GM18873 (cell line): ENCODE results near the gene PCDHB10.
"Not testable (repeated sequence)": the region's sequence is repeated elsewhere in the genome, so short reads cannot be mapped to it uniquely, and the experiment has no call there.

ENCODE experiments used
- ATAC-seq: cut with Tn5 transposase; IDR thresholded peaks from one replicate; pipeline ENCODE4 v1.9.1; 2021; ENCODE audit warnings: mild to moderate bottlenecking, moderate library complexity, moderate number of reproducible peaks; ENCODE audit not compliant: unreplicated experiment, low FRiP score

The PCDHB10 gene

DNA sequence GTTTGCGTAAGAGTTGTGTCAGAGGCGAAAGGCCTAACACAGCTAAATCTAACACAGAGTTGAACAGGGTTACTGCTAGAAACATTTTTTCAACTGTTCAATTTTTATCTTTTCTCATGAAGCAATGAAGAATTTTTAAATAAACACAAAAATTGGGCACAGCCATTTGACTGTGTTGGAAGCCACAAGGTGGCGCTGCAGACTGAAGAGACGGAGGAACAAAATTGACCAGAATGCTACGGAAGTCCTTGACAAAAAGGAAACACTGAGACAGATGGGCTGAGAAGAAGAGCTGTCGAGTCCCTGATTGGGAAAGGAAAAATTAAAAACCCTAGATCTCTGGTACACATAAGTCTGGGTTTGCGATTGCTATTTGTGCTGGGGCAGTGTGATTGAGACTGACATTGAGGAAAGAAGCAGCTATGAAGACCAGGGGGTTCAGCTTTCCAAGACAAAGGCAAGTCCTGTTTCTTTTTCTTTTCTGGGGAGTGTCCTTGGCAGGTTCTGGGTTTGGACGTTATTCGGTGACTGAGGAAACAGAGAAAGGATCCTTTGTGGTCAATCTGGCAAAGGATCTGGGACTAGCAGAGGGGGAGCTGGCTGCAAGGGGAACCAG lies 5.1 kb upstream of the PCDHB10 start, which contains the start of gene PCDHB9:
Gene PCDHB9 (plus strand): TSS at position 265 of the 616 bp plus-strand sequence. CDS start 158 bp downstream, at position 423.
- ATAC-seq: no peak

DNA sequence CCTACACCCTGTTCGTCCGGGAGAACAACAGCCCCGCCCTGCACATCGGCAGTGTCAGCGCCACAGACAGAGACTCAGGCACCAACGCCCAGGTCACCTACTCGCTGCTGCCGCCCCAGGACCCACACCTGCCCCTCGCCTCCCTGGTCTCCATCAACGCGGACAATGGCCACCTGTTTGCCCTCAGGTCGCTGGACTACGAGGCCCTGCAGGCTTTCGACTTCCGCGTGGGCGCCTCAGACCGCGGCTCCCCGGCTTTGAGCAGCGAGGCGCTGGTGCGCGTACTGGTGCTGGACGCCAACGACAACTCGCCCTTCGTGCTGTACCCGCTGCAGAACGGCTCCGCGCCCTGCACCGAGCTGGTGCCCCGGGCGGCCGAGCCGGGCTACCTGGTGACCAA lies 3.5 kb upstream of the PCDHB10 start:
- ATAC-seq: not testable (repeated sequence)

DNA sequence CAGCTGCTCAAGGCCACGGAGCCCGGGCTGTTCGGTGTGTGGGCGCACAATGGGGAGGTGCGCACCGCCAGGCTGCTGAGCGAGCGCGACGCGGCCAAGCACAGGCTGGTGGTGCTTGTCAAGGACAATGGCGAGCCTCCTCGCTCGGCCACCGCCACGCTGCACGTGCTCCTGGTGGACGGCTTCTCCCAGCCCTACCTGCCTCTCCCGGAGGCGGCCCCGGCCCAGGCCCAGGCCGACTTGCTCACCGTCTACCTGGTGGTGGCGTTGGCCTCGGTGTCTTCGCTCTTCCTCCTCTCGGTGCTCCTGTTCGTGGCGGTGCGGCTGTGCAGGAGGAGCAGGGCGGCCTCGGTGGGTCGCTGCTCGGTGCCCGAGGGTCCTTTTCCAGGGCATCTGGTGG lies 3.0 kb upstream of the PCDHB10 start:
- not testable (repeated sequence) for ATAC-seq

DNA sequence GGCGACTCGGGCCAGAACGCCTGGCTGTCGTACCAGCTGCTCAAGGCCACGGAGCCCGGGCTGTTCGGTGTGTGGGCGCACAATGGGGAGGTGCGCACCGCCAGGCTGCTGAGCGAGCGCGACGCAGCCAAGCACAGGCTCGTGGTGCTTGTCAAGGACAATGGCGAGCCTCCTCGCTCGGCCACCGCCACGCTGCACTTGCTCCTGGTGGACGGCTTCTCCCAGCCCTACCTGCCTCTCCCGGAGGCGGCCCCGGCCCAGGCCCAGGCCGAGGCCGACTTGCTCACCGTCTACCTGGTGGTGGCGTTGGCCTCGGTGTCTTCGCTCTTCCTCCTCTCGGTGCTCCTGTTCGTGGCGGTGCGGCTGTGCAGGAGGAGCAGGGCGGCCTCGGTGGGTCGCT lies 2.2 kb downstream of the PCDHB10 start:
- ATAC-seq: not testable (repeated sequence)

DNA sequence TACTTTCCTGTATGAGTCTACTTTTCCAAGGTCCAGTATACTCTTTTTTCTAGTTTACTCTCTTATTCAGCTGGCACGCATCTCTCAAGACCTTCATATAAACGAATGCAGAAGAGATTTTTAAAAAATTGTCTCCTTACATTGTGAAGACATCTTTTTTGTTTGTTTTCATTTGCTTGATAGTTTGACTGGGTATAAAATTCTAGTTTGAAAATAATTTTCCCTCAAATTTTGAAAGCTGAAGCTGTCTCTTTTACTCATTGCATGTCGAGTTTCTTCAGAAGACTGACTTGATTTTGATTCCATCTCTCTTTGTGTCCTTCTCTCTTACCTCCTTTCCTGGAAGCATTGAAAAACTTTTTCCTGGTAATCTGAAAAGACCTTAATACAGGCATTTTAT lies 4.2 kb downstream of the PCDHB10 start:
- ATAC-seq: no peak

DNA sequence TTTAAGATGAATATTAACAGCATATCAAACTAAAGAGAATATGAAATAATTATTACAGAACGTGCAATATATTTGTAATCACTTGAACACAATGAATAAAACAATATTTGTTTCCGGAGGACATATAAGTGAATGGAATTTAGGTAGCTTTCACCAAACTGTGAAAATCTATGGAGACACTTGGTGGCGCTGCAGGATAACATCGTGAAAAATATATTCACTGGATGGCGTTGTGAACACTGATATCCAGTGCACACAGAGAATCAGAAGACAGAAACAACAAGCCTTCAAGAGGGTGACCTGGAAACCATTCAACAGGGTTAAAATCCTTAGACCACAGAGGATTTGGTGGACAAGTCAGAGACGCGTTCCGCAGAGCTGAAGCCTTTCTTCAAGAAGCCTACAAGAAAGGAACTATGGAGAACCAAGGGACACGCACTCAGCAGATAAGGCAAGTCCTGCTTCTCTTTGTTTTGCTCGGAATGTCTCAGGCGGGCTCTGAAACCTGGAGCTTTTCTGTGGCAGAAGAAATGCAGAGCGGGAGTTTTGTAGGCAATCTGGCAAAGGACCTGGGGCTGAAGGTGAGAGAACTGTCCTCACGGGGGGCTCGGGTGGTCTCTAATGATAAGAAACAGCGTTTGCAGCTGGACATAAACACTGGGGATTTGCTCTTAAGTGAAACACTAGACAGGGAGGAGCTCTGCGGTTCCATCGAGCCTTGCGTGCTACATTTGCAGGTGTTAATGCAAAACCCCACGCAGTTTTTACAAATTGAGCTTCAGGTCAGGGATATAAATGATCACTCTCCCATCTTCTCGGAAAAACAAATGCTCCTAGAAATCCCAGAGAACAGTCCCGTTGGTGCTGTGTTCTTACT lies 7.4 kb downstream of the PCDHB10 start, which contains the start of gene PCDHB11:
Gene PCDHB11 (plus strand): TSS at position 269 of the 877 bp plus-strand sequence. CDS start 148 bp downstream, at position 417.
- no peak for ATAC-seq

DNA sequence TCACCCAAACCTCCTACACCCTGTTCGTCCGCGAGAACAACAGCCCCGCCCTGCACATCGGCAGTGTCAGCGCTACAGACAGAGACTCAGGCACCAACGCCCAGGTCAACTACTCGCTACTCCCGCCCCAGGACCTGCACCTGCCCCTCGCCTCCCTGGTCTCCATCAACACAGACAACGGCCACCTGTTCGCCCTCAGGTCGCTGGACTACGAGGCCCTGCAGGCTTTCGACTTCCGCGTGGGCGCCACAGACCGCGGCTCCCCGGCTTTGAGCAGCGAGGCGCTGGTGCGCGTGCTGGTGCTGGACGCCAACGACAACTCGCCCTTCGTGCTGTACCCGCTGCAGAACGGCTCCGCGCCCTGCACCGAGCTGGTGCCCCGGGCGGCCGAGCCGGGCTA lies 9.0 kb downstream of the PCDHB10 start:
- not testable (repeated sequence) for ATAC-seq

DNA sequence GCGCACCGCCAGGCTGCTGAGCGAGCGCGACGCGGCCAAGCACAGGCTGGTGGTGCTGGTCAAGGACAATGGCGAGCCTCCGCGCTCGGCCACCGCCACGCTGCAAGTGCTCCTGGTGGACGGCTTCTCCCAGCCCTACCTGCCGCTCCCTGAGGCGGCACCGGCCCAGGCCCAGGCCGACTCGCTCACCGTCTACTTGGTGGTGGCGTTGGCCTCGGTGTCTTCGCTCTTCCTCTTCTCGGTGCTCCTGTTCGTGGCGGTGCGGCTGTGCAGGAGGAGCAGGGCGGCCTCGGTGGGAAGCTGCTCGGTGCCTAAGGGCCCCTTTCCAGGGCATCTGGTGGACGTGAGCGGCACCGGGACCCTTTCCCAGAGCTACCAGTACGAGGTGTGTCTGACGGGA lies 9.5 kb downstream of the PCDHB10 start:
- not testable (repeated sequence) for ATAC-seq

DNA sequence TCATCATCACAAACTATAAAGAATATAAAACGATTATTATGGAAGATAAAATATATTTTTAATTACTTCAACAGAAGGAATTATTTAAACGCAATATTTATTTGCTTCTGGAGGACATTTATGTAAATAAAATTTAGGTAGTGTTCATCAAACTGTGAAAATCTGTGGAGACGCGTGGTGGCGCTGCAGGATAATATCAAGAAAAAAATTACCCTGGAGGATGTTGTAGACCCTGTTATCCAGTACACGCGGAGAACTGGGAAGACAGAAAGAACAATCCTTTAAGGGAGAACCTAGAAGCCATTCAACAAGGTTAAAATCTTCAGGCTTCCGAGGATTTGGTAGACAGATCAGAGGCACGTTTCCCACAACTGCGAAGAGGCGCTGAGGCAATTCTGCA lies 16.3 kb downstream of the PCDHB10 start, which contains the start of gene PCDHB12:
Gene PCDHB12 (plus strand): TSS at position 242 of the 400 bp plus-strand sequence. CDS start 189 bp downstream, outside the sequence.
- no peak for ATAC-seq

DNA sequence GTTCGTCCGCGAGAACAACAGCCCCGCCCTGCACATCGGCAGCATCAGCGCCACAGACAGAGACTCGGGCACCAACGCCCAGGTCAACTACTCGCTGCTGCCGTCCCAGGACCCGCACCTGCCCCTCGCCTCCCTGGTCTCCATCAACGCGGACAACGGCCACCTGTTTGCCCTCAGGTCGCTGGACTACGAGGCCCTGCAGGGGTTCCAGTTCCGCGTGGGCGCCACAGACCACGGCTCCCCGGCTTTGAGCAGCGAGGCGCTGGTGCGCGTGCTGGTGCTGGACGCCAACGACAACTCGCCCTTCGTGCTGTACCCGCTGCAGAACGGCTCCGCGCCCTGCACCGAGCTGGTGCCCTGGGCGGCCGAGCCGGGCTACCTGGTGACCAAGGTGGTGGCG lies 18.1 kb downstream of the PCDHB10 start:
- ATAC-seq: not testable (repeated sequence)

DNA sequence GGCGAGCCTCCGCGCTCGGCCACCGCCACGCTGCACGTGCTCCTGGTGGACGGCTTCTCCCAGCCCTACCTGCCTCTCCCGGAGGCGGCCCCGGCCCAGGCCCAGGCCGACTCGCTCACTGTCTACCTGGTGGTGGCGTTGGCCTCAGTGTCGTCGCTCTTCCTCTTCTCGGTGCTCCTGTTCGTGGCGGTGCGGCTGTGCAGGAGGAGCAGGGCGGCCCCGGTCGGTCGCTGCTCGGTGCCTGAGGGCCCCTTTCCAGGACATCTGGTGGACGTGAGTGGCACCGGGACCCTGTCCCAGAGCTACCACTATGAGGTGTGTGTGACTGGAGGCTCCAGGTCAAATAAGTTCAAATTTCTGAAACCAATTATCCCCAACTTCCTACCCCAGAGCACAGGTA lies 18.7 kb downstream of the PCDHB10 start:
- ATAC-seq: not testable (repeated sequence)

DNA sequence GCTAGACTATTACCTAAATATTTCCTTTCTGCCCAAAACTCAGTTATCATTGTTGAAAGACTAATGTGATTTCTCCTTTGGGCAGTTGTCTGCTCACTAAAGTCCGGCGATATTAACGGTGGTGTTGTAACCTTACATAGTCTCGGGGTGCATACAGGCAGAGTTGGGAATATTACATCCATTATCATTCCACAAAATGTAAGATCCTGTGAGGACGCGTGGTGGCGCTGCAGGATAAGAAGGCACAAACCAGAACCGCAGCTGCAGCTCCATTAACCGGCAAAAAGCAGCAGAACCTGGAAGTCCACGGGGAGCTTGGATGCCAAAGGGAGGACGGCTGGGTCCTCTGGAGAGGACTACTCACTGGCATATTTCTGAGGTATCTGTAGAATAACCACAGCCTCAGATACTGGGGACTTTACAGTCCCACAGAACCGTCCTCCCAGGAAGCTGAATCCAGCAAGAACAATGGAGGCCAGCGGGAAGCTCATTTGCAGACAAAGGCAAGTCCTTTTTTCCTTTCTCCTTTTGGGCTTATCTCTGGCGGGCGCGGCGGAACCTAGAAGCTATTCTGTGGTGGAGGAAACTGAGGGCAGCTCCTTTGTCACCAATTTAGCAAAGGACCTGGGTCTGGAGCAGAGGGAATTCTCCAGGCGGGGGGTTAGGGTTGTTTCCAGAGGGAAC lies 21.6 kb downstream of the PCDHB10 start, which contains the start of gene PCDHB13:
Gene PCDHB13 (plus strand): TSS at position 264 of the 684 bp plus-strand sequence. CDS start 205 bp downstream, at position 469.
- ATAC-seq: not testable (repeated sequence)

DNA sequence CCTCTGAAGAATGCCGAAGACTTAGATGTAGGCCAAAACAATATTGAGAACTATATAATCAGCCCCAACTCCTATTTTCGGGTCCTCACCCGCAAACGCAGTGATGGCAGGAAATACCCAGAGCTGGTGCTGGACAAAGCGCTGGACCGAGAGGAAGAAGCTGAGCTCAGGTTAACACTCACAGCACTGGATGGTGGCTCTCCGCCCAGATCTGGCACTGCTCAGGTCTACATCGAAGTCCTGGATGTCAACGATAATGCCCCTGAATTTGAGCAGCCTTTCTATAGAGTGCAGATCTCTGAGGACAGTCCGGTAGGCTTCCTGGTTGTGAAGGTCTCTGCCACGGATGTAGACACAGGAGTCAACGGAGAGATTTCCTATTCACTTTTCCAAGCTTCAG lies 22.4 kb downstream of the PCDHB10 start:
- ATAC-seq: not testable (repeated sequence)

DNA sequence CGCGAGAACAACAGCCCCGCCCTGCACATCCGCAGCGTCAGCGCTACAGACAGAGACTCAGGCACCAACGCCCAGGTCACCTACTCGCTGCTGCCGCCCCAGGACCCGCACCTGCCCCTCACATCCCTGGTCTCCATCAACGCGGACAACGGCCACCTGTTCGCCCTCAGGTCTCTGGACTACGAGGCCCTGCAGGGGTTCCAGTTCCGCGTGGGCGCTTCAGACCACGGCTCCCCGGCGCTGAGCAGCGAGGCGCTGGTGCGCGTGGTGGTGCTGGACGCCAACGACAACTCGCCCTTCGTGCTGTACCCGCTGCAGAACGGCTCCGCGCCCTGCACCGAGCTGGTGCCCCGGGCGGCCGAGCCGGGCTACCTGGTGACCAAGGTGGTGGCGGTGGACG lies 23.4 kb downstream of the PCDHB10 start:
- not testable (repeated sequence) for ATAC-seq

DNA sequence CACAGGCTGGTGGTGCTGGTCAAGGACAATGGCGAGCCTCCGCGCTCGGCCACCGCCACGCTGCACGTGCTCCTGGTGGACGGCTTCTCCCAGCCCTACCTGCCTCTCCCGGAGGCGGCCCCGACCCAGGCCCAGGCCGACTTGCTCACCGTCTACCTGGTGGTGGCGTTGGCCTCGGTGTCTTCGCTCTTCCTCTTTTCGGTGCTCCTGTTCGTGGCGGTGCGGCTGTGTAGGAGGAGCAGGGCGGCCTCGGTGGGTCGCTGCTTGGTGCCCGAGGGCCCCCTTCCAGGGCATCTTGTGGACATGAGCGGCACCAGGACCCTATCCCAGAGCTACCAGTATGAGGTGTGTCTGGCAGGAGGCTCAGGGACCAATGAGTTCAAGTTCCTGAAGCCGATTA lies 23.9 kb downstream of the PCDHB10 start:
- ATAC-seq: not testable (repeated sequence)

DNA sequence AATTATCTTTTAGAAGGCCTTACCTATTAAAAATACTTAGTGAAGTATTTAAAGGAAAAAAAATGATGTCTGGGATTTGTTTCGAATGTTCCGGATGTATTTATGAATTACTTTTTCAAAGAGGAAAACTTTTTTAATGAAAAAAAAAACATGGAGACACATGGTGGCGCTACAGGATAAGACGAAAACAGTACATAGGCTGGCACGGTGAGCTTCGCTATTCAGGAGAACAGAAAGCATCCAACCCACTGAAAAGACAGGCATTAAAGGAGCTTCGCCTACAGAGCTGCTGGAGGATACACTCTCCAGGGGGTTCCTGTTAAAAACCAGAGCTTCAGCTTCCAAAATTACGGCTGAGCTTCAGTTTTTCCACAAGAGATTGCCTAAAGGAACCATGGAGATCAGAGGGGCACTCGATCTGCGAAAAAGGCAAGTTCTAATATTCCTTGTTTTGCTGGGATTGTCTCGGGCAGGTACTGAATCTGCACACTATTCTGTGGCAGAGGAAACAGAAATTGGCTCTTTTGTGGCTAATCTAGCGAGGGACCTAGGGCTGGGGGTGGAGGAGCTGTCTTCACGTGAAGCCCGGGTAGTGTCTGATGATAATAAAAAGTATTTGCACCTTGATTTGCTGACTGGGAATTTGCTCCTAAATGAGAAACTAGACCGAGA lies 31.1 kb downstream of the PCDHB10 start, which contains the start of gene PCDHB14:
Gene PCDHB14 (plus strand): TSS at position 232 of the 672 bp plus-strand sequence. CDS start 163 bp downstream, at position 395.
- ATAC-seq: no peak

DNA sequence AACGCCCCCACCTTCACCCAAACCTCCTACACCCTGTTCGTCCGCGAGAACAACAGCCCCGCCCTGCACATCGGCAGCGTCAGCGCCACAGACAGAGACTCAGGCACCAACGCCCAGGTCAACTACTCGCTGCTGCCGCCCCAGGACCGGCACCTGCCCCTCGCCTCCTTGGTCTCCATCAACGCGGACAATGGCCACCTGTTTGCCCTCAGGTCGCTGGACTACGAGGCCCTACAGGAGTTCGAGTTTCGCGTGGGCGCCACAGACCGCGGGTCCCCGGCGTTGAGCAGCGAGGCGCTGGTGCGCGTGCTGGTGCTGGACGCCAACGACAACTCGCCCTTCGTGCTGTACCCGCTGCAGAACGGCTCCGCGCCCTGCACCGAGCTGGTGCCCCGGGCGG lies 32.7 kb downstream of the PCDHB10 start:
- not testable (repeated sequence) for ATAC-seq

DNA sequence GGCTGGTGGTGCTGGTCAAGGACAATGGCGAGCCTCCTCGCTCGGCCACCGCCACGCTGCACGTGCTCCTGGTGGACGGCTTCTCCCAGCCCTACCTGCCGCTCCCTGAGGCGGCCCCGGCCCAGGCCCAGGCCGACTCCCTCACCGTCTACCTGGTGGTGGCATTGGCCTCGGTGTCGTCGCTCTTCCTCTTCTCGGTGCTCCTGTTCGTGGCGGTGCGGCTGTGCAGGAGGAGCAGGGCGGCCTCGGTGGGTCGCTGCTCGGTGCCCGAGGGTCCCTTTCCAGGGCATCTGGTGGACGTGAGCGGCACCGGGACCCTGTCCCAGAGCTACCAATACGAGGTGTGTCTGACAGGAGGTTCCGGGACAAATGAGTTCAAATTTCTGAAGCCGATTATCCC lies 33.3 kb downstream of the PCDHB10 start:
- ATAC-seq: not testable (repeated sequence)

DNA sequence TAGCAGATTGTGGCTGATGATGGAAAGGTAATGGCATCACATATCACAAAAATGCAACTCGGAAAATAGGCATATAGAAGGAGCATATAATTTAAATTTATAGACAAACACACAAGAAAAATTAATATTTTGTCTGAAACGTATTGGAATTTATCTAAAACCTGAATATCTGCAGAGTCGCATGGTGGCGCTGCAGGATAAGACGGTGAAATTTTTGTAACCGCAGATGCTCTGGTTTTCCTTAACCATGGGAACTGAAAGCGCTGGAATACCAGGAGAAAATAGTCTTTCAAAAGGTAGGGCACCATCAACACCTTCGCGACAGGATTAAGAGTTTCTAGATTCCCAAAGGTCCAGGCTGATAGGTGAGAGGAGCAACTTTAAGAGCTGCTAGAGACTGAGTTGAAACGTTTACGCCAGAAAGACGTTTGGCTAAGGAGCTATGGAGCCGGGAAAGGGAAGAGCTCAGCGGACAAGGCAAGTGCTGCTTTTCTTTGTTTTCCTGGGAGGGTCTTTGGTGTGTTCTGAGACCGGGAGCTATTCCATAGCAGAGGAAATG lies 42.0 kb downstream of the PCDHB10 start:
- no peak for ATAC-seq

DNA sequence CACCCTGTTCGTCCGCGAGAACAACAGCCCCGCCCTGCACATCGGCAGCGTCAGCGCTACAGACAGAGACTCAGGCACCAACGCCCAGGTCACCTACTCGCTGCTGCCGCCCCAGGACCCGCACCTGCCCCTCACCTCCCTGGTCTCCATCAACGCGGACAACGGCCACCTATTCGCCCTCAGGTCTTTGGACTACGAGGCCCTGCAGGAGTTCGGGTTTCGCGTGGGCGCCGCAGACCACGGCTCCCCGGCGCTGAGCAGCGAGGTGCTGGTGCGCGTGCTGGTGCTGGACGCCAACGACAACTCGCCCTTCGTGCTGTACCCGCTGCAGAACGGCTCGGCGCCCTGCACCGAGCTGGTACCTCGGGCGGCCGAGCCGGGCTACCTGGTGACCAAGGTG lies 43.8 kb downstream of the PCDHB10 start:
- ATAC-seq: not testable (repeated sequence)
